Cerebellar cortex (tissue), 1 donor: Measurements from ENCODE around the gene COQ3.
A peak's percentile ranks its signal among the peaks of the same experiment; 100 is the strongest.

Experiments
- DNase-seq: peaks from one replicate; pipeline ENCODE4 v3.0.0-alpha.2; 2015; ENCODE audit warnings: low spot score

Gene COQ3

DNA sequence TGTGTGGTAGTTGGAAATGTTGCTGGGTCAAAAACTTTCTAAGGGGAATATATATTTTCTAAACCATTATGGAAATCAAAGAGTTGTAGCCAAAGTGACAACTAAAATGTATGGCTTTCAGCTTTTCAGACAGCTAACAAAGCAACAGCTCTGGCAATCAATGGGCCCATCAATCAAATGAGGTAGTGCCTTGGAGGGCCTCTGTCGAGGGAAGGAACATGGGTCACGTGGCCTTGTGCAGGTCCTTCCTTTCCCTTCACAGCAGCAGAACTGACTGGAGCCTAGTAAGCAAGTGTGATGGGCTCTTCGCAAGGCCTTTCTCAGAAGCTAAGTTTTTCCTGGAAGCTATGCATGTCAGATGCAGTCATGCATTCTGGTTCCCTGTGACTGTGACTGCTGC lies 62.5 kb downstream of the COQ3 start:
- no peak for DNase-seq

DNA sequence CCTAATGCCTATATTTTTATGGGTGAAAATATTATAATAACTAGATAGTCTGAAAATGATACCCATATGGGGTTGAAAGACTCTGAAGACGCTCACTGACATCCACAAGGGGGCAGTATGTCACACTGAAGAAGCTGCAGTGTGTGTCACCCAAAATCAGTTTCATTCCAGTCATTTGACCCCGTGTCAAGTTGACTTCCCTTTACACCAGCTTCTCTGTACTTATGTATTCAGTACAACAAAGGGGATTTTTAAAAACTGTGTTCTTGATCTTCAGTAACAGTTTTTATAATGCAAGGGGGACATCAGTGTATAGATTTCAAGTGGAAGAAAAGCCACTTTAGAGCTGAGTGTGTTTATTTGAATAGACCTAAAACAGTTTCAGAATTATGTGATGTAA lies 63.8 kb downstream of the COQ3 start:
- DNase-seq, result peak; percentile 68

DNA sequence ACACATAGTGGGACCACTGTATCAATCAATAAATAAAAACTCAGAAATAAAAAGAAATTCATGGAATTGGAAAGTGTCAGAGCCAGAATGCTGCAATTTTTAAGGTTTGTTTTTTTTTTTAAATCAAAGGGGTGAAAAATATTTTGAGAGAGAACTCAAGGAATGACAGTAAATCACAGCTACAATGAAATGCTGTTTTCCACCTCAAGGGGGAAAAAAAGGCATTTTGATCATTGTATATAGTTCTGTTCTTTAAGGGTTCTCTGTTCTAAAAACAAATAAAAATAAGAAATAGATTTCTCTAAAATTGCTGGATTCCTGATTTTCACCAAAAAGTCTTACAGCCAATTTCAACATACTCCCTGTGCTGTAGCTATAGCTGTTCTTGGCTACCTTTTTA lies 69.0 kb downstream of the COQ3 start:
- DNase-seq, result no peak
